H9 (cell line): ENCODE measurements around the gene TEX38. TPM values are rescaled to one million over a fixed set of nuclear protein-coding genes. Genes with fewer than 3 reads are reported as not detected.

ENCODE experiments used
- DNase-seq: peaks from one replicate; pipeline ENCODE4 v3.0.0-alpha.2; 2017
- H2AFZ ChIP-seq: one replicate; pipeline ENCODE4 v1.6.1; 2013; ENCODE audit warnings: mild to moderate bottlenecking, low read length, control low read depth, moderate library complexity
- H2AK5ac ChIP-seq: 2 replicates; pipeline ENCODE4 v1.6.1; 2013; ENCODE audit warnings: low read length, control low read depth, mixed read lengths; ENCODE audit not compliant: insufficient read length
- H2BK120ac ChIP-seq: one replicate; pipeline ENCODE4 v1.6.1; 2013; ENCODE audit warnings: low read depth, mild to moderate bottlenecking, low read length, control low read depth, inconsistent platforms; ENCODE audit not compliant: poor library complexity, severe bottlenecking
- H2BK12ac ChIP-seq: 2 replicates; pipeline ENCODE4 v1.6.1; 2013; ENCODE audit warnings: low read length, control low read depth, mixed read lengths, low read depth; ENCODE audit not compliant: insufficient read length
- H2BK15ac ChIP-seq: 2 replicates; pipeline ENCODE4 v1.6.1; 2013; ENCODE audit warnings: low read depth, low read length, control low read depth
- H2BK20ac ChIP-seq: one replicate; pipeline ENCODE4 v1.6.1; 2013; ENCODE audit warnings: low read depth, mild to moderate bottlenecking, low read length, control low read depth, inconsistent platforms; ENCODE audit not compliant: poor library complexity, severe bottlenecking
- H2BK5ac ChIP-seq: 2 replicates; pipeline ENCODE4 v1.6.1; 2013; ENCODE audit warnings: low read length, control low read depth, mixed read lengths; ENCODE audit not compliant: insufficient read length
- H3K14ac ChIP-seq: 2 replicates; pipeline ENCODE4 v1.6.1; 2013; ENCODE audit warnings: low read length, control low read depth; ENCODE audit not compliant: insufficient read depth
- H3K18ac ChIP-seq: 2 replicates; pipeline ENCODE4 v1.6.1; 2013; ENCODE audit warnings: low read depth, mild to moderate bottlenecking, mixed read lengths, low read length, control low read depth; ENCODE audit not compliant: insufficient read length
- H3K23ac ChIP-seq: 2 replicates; pipeline ENCODE4 v1.6.1; 2013; ENCODE audit warnings: low read length, control low read depth, mixed read lengths, low read depth; ENCODE audit not compliant: insufficient read length
- H3K23me2 ChIP-seq: 2 replicates; pipeline ENCODE4 v1.6.1; 2013; ENCODE audit warnings: low read depth, mild to moderate bottlenecking, mixed read lengths, low read length, control low read depth; ENCODE audit not compliant: insufficient read length, poor library complexity, severe bottlenecking
- H3K27ac ChIP-seq: 2 replicates; pipeline ENCODE4 v1.5.1; 2013; ENCODE audit warnings: low read length, control low read depth, mixed read lengths, low read depth; ENCODE audit not compliant: insufficient read length
- H3K27me3 ChIP-seq: 2 replicates; pipeline ENCODE4 v1.6.1; 2013; ENCODE audit warnings: low read length, control low read depth, inconsistent platforms; ENCODE audit not compliant: insufficient read depth
- H3K4ac ChIP-seq: 2 replicates; pipeline ENCODE4 v1.6.1; 2013; ENCODE audit warnings: low read depth, mild to moderate bottlenecking, control low read depth, inconsistent platforms, low read length, moderate library complexity
- H3K4me1 ChIP-seq: 2 replicates; pipeline ENCODE4 v1.6.1; 2013; ENCODE audit warnings: low read length, control low read depth, inconsistent platforms; ENCODE audit not compliant: insufficient read depth
- H3K4me2 ChIP-seq: 2 replicates; pipeline ENCODE4 v1.6.1; 2013; ENCODE audit warnings: low read length, control low read depth, mixed read lengths; ENCODE audit not compliant: insufficient read length, insufficient read depth
- H3K56ac ChIP-seq: 2 replicates; pipeline ENCODE4 v1.6.1; 2013; ENCODE audit warnings: low read depth, mild to moderate bottlenecking, mixed read lengths, low read length, control low read depth; ENCODE audit not compliant: insufficient read length
- H3K79me1 ChIP-seq: 2 replicates; pipeline ENCODE4 v1.6.1; 2013; ENCODE audit warnings: low read depth, mild to moderate bottlenecking, moderate library complexity, low read length, control low read depth, inconsistent platforms; ENCODE audit not compliant: insufficient read depth, poor library complexity, severe bottlenecking
- H3K79me2 ChIP-seq: 2 replicates; pipeline ENCODE4 v1.6.1; 2013; ENCODE audit warnings: low read length, control low read depth, inconsistent platforms; ENCODE audit not compliant: insufficient read depth
- H3K9ac ChIP-seq: 2 replicates; pipeline ENCODE4 v1.6.1; 2013; ENCODE audit warnings: low read length, control low read depth, mixed read lengths; ENCODE audit not compliant: insufficient read length; ENCODE audit errors: extremely low read depth
- H3K9me3 ChIP-seq: one replicate; pipeline ENCODE4 v1.6.1; 2013; ENCODE audit warnings: low read depth, low read length, inconsistent platforms; ENCODE audit not compliant: control insufficient read depth
- H3T11ph ChIP-seq: one replicate; pipeline ENCODE4 v1.6.1; 2013; ENCODE audit warnings: mild to moderate bottlenecking, low read length, control low read depth, inconsistent platforms
- H4K20me1 ChIP-seq: one replicate; pipeline ENCODE4 v1.6.1; 2013; ENCODE audit not compliant: control insufficient read depth, insufficient read length, insufficient read depth
- H4K5ac ChIP-seq: 2 replicates; pipeline ENCODE4 v1.6.1; 2013; ENCODE audit warnings: low read depth, mild to moderate bottlenecking, mixed read lengths, low read length, control low read depth; ENCODE audit not compliant: insufficient read length
- H4K8ac ChIP-seq: replicated peaks from 2 replicates; pipeline ENCODE4 v1.6.1; 2013; ENCODE audit warnings: low read length, control low read depth, mixed read lengths, low read depth; ENCODE audit not compliant: insufficient read length
- H4K91ac ChIP-seq: 2 replicates; pipeline ENCODE4 v1.6.1; 2013; ENCODE audit warnings: low read depth, mild to moderate bottlenecking, moderate library complexity, mixed read lengths, low read length, control low read depth; ENCODE audit not compliant: insufficient read length
- H3K27ac Mint-ChIP-seq, 3 experiments: 2 replicates in 2 of 3; 3 replicates in 1 of 3; pipeline ENCODE4 v1.8.0; 2020 to 2021; ENCODE audit warnings: mixed read lengths in 3 of 3, mild to moderate bottlenecking in 1 of 3, moderate library complexity in 1 of 3
- H3K27me3 Mint-ChIP-seq: 2 replicates; pipeline ENCODE4 v1.8.0; 2021; ENCODE audit warnings: low read depth, mild to moderate bottlenecking, moderate library complexity, mixed read lengths
- H3K36me3 Mint-ChIP-seq, 3 experiments: 2 replicates in 2 of 3; 3 replicates in 1 of 3; pipeline ENCODE4 v1.8.0; 2020 to 2021; ENCODE audit warnings: low read depth in 3 of 3, mixed read lengths in 3 of 3; ENCODE audit not compliant: insufficient read depth in 1 of 3
- H3K4me1 Mint-ChIP-seq, 2 experiments: 2 replicates each; pipeline ENCODE4 v1.8.0; 2020; ENCODE audit warnings: mixed read lengths in 2 of 2
- H3K4me3 Mint-ChIP-seq, 2 experiments: 2 replicates in 1 of 2; 3 replicates in 1 of 2; pipeline ENCODE4 v1.8.0; 2020 to 2021; ENCODE audit warnings: mild to moderate bottlenecking in 2 of 2, mixed read lengths in 2 of 2, moderate library complexity in 1 of 2
- H3K9me3 Mint-ChIP-seq, 2 experiments: 2 replicates in 1 of 2; 3 replicates in 1 of 2; pipeline ENCODE4 v1.8.0; 2020; ENCODE audit warnings: mild to moderate bottlenecking in 2 of 2, mixed read lengths in 2 of 2, moderate library complexity in 1 of 2
- CTCF ChIP-seq: fragments of 200-600 bp; sonication (generic); conservative IDR thresholded peaks from 3 replicates; pipeline ENCODE4 v1.8.0; 2021; ENCODE audit warnings: antibody characterized with exemption, mild to moderate bottlenecking
- WGBS: extraction: QIAGEN DNeasy Blood & Tissue Kit; methylation state at CpG from one replicate; pipeline ENCODE4 v1.1.7; 2013; ENCODE audit warnings: missing lambda C conversion rate, low lambda C conversion rate, mixed read lengths; ENCODE audit not compliant: insufficient read length; ENCODE audit errors: extremely low coverage; 5-methylcytosine and 5-hydroxymethylcytosine counted together
- total RNA-seq: library from RNA; stranded (reverse); gene quantifications from 2 replicates; pipeline ENCODE4 v1.2.1, GENCODE V29; 2021

The TEX38 gene
- total RNA-seq, 1 experiment from 2014 or later = not detected

DNA sequence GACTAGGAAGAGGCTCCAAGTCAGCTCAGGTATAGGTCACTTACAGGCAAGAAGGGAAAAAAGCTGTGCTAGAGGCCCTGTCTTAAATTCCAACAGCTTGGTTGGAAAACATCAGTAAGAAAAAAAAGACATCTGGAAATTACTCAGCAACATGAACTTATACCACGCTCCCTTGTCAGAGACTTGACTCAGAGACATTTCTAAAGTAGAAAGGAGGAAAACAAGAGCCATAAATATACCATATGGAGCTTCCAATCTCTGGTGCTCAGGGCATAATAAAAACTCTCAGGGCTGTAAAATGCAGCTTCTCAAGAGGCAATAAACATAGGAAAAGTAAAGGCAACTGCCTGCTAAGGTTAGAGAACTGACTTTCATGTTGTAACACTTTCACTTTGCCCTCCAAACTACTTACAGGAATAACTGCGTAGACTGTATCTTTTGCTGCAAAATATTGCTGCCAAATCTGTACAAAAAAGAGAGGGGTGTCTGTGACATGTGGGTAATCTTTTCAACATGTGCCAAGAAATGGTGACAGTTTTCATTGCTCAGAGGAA is 18.2 kb upstream of the TEX38 start:
- Histone ChIP-seq H3K18ac (no peak overlapping the region), H3K4me2 (no peak overlapping the region), H2BK120ac (no peak overlapping the region), H4K91ac (no peak overlapping the region), H3K27ac (no peak overlapping the region), H3K9ac (no peak overlapping the region), H3K79me1 (no peaks in the 10 kb centered on the region), H4K8ac (no peak overlapping the region), H2AFZ (no peak overlapping the region), H3K56ac (no peak overlapping the region), H4K5ac (no peak overlapping the region), H2BK12ac (no peak overlapping the region), H2BK5ac (no peak overlapping the region), H3K23ac (no peak overlapping the region), H2BK20ac (no peak overlapping the region), H3K9me3 (no peaks in the 10 kb centered on the region), H3K14ac (no peak overlapping the region), H4K20me1 (no peaks in the 10 kb centered on the region), H3T11ph (no peak overlapping the region), H2AK5ac (no peak overlapping the region), H2BK15ac (no peak overlapping the region), H3K27me3 (no peaks in the 10 kb centered on the region), H3K23me2 (no peaks in the 10 kb centered on the region), H3K79me2 (no peaks in the 10 kb centered on the region), H3K4me1 (no peaks in the 10 kb centered on the region), H3K4ac (no peak overlapping the region)
- no CpG with 5 or more reads among the region's 2 CpGs for WGBS
- Mint-ChIP-seq H3K36me3 (peaks cover 35 to 76% (median 60%) of the 10 kb centered on the region in 3 experiments), H3K4me3 (no peak overlapping the region), H3K4me1 (no peaks in the 10 kb centered on the region), H3K9me3 (peaks cover 3 to 10% of the 10 kb centered on the region in 2 experiments; a peak in 3 of 5 replicates), H3K27me3 (no peaks in the 10 kb centered on the region), H3K27ac (no peak overlapping the region)
- DNase-seq = no peak
- TF ChIP-seq CTCF = no peak
